HEK293 (cell line): ENCODE data around the gene VWA3B.

ENCODE experiments used
- CTCF ChIA-PET: fragments of 350-600 bp; formaldehyde crosslinking; extraction: SDS; loops from one replicate; lab custom pipeline; 2021; ENCODE audit warnings: antibody characterized with exemption; lab: Yijun Ruan, JAX
- POLR2A ChIA-PET: fragments of 300-600 bp; formaldehyde crosslinking; extraction: SDS; loops from one replicate; lab custom pipeline; 2020; ENCODE audit warnings: antibody characterized with exemption, inconsistent platforms; lab: Yijun Ruan, JAX
- H3K27ac ChIP-seq: fragments of 200-500 bp; sonication (Bioruptor generic); 2 replicates; pipeline ENCODE4 v1.5.1; 2014; ENCODE audit warnings: low read depth, low read length, control low read depth, inconsistent platforms; ENCODE audit errors: extremely low read depth
- H3K36me3 ChIP-seq, 2 experiments: fragments of 200-500 bp in 1 of 2; sonication (Bioruptor generic) in 1 of 2; 1 replicate in 1 of 2; 2 replicates in 1 of 2; pipeline ENCODE4 v1.5.1; 2014 to 2017; ENCODE audit warnings: inconsistent platforms in 2 of 2, low read length in 2 of 2; ENCODE audit not compliant: control insufficient read depth in 2 of 2, insufficient read depth in 1 of 2
- H3K4me1 ChIP-seq: fragments of 200-500 bp; sonication (Bioruptor generic); 2 replicates; pipeline ENCODE4 v1.5.1; 2014; ENCODE audit warnings: mild to moderate bottlenecking, low read length, inconsistent platforms; ENCODE audit not compliant: control insufficient read depth, insufficient read depth
- H3K4me3 ChIP-seq: 2 replicates; pipeline ENCODE4 v1.5.1; 2011; ENCODE audit warnings: low read depth, mild to moderate bottlenecking, control low read depth, low read length, moderate library complexity
- H3K9me3 ChIP-seq: fragments of 200-500 bp; sonication (Bioruptor generic); 2 replicates; pipeline ENCODE4 v1.5.1; 2014; ENCODE audit warnings: low read depth, low read length, inconsistent platforms; ENCODE audit not compliant: control insufficient read depth, insufficient read depth
- ELK4 ChIP-seq: IDR thresholded peaks from 2 replicates; pipeline ENCODE4 v1.6.1; 2011; ENCODE audit warnings: mild to moderate bottlenecking, low read depth, low read length, borderline replicate concordance
- GLI4 ChIP-seq: fragments of 450-650 bp; formaldehyde crosslinking; IDR thresholded peaks from 2 replicates; pipeline ENCODE4 v1.5.1; 2016; ENCODE audit warnings: missing biosample characterization, missing genetic modification characterization
- HOXA7 ChIP-seq: sonication (generic); formaldehyde crosslinking; IDR thresholded peaks from 2 replicates; pipeline ENCODE4 v1.8.1; 2022; ENCODE audit warnings: missing genetic modification reagents, borderline replicate concordance
- KLF1 ChIP-seq: fragments of 450-650 bp; formaldehyde crosslinking; IDR thresholded peaks from 2 replicates; pipeline ENCODE4 v1.5.1; 2016; ENCODE audit warnings: missing biosample characterization, missing genetic modification characterization
- KLF16 ChIP-seq: fragments of 450-650 bp; formaldehyde crosslinking; IDR thresholded peaks from 2 replicates; pipeline ENCODE4 v1.5.1; 2017; ENCODE audit warnings: missing biosample characterization, missing genetic modification characterization
- MZF1 ChIP-seq: fragments of 450-650 bp; formaldehyde crosslinking; IDR thresholded peaks from 2 replicates; pipeline ENCODE4 v1.5.1; 2017; ENCODE audit warnings: missing biosample characterization, missing genetic modification characterization, borderline replicate concordance
- PATZ1 ChIP-seq: fragments of 450-650 bp; formaldehyde crosslinking; IDR thresholded peaks from 2 replicates; pipeline ENCODE4 v1.5.1; 2016; ENCODE audit warnings: missing biosample characterization, missing genetic modification characterization
- PRDM10 ChIP-seq: fragments of 450-650 bp; formaldehyde crosslinking; IDR thresholded peaks from 2 replicates; pipeline ENCODE4 v1.5.1; 2016; ENCODE audit warnings: missing biosample characterization, missing genetic modification characterization
- REST ChIP-seq: fragments of 450-650 bp; formaldehyde crosslinking; IDR thresholded peaks from 2 replicates; pipeline ENCODE4 v1.5.1; 2016; ENCODE audit warnings: missing biosample characterization, missing genetic modification characterization
- SP3 ChIP-seq: fragments of 450-650 bp; formaldehyde crosslinking; IDR thresholded peaks from 2 replicates; pipeline ENCODE4 v1.5.1; 2016; ENCODE audit warnings: missing biosample characterization, missing genetic modification characterization
- SP7 ChIP-seq: fragments of 450-650 bp; formaldehyde crosslinking; IDR thresholded peaks from 2 replicates; pipeline ENCODE4 v1.5.1; 2016; ENCODE audit warnings: missing biosample characterization, missing genetic modification characterization
- ZBTB48 ChIP-seq: fragments of 450-650 bp; formaldehyde crosslinking; IDR thresholded peaks from 2 replicates; pipeline ENCODE4 v1.5.1; 2016; ENCODE audit warnings: missing biosample characterization, missing genetic modification characterization
- ZBTB49 ChIP-seq: fragments of 450-650 bp; formaldehyde crosslinking; IDR thresholded peaks from 2 replicates; pipeline ENCODE4 v1.5.1; 2016; ENCODE audit warnings: missing biosample characterization, missing genetic modification characterization, low read depth
- ZBTB8A ChIP-seq: fragments of 450-650 bp; formaldehyde crosslinking; IDR thresholded peaks from 2 replicates; pipeline ENCODE4 v1.5.1; 2016; ENCODE audit warnings: missing biosample characterization, missing genetic modification characterization
- ZNF174 ChIP-seq: fragments of 450-650 bp; formaldehyde crosslinking; IDR thresholded peaks from 2 replicates; pipeline ENCODE4 v1.5.0; 2017; ENCODE audit warnings: missing biosample characterization, mild to moderate bottlenecking, missing genetic modification characterization
- ZNF223 ChIP-seq: fragments of 450-650 bp; formaldehyde crosslinking; IDR thresholded peaks from 2 replicates; pipeline ENCODE4 v1.5.1; 2016; ENCODE audit warnings: missing biosample characterization, missing genetic modification characterization
- ZNF335 ChIP-seq: fragments of 450-650 bp; formaldehyde crosslinking; conservative IDR thresholded peaks from 2 replicates; pipeline ENCODE4 v1.5.1; 2016; ENCODE audit warnings: missing biosample characterization, missing genetic modification characterization
- ZNF510 ChIP-seq: fragments of 450-650 bp; formaldehyde crosslinking; IDR thresholded peaks from 2 replicates; pipeline ENCODE4 v1.5.1; 2018; ENCODE audit warnings: mild to moderate bottlenecking, missing genetic modification characterization, missing biosample characterization; ENCODE audit not compliant: insufficient replicate concordance
- ZNF521 ChIP-seq: fragments of 450-650 bp; formaldehyde crosslinking; IDR thresholded peaks from 2 replicates; pipeline ENCODE4 v1.5.1; 2017; ENCODE audit warnings: missing biosample characterization, mild to moderate bottlenecking, missing genetic modification characterization
- ZNF529 ChIP-seq: fragments of 450-650 bp; formaldehyde crosslinking; IDR thresholded peaks from 2 replicates; pipeline ENCODE4 v1.5.1; 2017; ENCODE audit warnings: missing genetic modification characterization, missing biosample characterization; ENCODE audit not compliant: insufficient replicate concordance
- ZNF837 ChIP-seq: fragments of 450-650 bp; formaldehyde crosslinking; IDR thresholded peaks from 2 replicates; pipeline ENCODE4 v1.5.1; 2016; ENCODE audit warnings: missing biosample characterization, missing genetic modification characterization
- ZSCAN4 ChIP-seq: fragments of 450-650 bp; formaldehyde crosslinking; IDR thresholded peaks from 2 replicates; pipeline ENCODE4 v1.5.1; 2017; ENCODE audit warnings: missing biosample characterization, missing genetic modification characterization

The VWA3B gene

GRCh38 chr2:98160554-98160953, 73.6 kb downstream of the VWA3B start:
- no peak overlapping the region for H3K27ac ChIP-seq
- no peaks in the 10 kb centered on the region for H3K4me1 ChIP-seq
- TF ChIP-seq REST (no peak), ZNF529 (tag by site-specific recombination) (no peak), ZSCAN4 (tag by site-specific recombination) (no peak), MZF1 (tag by site-specific recombination) (no peak), KLF1 (tag by site-specific recombination) (no peak), KLF16 (tag by site-specific recombination) (no peak), ZNF174 (no peak), GLI4 (tag by site-specific recombination) (no peak), ZNF521 (tag by site-specific recombination) (no peak), ZNF510 (no peak), ZBTB49 (tag by site-specific recombination) (no peak)
- TF ChIP-seq, all 188 proteins: peak for 0
- no peaks in the 10 kb centered on the region for H3K36me3 ChIP-seq
- CTCF ChIA-PET: no interaction called here
- POLR2A ChIA-PET: no interaction called here
- H3K4me3 ChIP-seq: no peak overlapping the region
- H3K9me3 ChIP-seq: no peaks in the 10 kb centered on the region

- ChIA-PET CTCF (no interaction called here), POLR2A (no interaction called here)
- H3K36me3 ChIP-seq: no peaks in the 10 kb centered on the region
- no peaks in the 10 kb centered on the region for H3K9me3 ChIP-seq
- no peak overlapping the region for H3K27ac ChIP-seq
- H3K4me1 ChIP-seq: no peaks in the 10 kb centered on the region
- H3K4me3 ChIP-seq: no peak overlapping the region
- TF ChIP-seq HOXA7: no peak
- no peak for TF ChIP-seq ZNF335 (tag by site-specific recombination)
- no peak for TF ChIP-seq ZNF223 (tag by site-specific recombination)
- no peak for TF ChIP-seq ZBTB8A (tag by site-specific recombination)
- TF ChIP-seq SP7 (tag by site-specific recombination): no peak
- TF ChIP-seq ZBTB48 (tag by site-specific recombination): no peak
- no peak for TF ChIP-seq ELK4
- TF ChIP-seq SP3 (tag by site-specific recombination): no peak
- no peak for TF ChIP-seq PATZ1 (tag by site-specific recombination)
- no peak for TF ChIP-seq PRDM10 (tag by site-specific recombination)
- no peak for TF ChIP-seq ZNF837 (tag by site-specific recombination)
- no peak for TF ChIP-seq ZNF521 (tag by site-specific recombination)
Measured at GRCh38 chr2:98161186-98161585, 74.2 kb downstream of the VWA3B start.
